ENCODE data around the gene TFPT.

Gene TFPT

DNA sequence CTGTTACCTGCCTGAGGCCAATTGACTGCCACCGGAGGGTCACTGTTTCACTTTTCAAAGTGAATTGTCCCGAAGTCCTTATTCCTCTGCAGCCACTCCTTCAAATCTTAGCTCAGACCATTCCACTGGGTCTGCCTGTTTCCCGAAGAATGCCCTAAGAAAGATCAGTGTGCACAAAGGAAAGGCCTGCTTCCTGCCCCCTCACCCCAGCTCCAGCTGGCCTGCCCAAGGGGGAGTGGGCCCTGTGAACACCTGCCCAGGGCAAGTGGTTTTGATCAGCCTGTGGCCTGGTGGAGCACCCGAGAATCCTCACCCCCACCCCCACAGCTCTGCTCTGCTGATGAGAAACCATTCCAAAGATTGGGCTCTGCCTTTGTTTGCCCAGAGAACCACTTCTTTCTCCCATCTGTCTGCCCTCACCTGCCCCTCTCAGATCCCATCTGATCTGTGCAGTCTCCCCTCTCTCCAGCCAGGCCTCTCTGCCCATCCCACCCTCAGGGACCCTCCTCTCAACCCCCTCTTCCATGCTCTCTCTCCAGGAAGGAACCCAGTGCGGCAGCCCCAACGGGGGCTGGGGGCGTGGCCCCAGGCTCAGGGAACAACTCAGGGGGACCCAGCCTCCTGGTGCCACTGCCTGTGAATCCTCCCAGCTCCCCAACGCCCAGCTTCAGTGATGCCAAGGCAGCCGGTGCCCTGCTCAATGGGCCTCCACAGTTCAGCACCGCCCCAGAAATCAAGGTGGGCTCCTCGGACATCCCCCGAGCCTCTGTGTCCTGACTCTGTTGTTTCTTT, 33.8 kb upstream of the TFPT start:
- in situ Hi-C loops (cut with HindIII; ENCODE audit: low sequenced_read_pairs): no loop called here

DNA sequence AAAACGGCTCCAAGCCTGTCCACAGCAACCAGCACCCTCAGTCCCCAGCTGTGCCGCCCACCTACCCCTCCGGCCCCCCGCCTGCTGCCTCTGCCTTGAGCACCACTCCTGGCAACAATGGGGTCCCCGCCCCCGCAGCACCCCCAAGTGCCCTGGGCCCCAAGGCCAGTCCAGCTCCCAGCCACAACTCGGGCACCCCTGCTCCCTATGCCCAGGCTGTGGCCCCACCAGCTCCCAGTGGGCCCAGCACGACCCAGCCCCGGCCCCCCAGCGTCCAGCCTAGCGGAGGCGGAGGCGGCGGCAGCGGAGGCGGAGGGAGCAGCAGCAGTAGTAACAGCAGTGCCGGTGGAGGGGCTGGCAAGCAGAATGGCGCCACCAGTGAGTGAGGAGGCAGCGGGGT, 32.7 kb upstream of the TFPT start:
- in situ Hi-C loops (cut with HindIII; ENCODE audit: low sequenced_read_pairs): no loop called here

GRCh38 chr19:54147676-54148075, 32.2 kb upstream of the TFPT start:
- in situ Hi-C loops (cut with HindIII; ENCODE audit: low sequenced_read_pairs): no loop called here

DNA sequence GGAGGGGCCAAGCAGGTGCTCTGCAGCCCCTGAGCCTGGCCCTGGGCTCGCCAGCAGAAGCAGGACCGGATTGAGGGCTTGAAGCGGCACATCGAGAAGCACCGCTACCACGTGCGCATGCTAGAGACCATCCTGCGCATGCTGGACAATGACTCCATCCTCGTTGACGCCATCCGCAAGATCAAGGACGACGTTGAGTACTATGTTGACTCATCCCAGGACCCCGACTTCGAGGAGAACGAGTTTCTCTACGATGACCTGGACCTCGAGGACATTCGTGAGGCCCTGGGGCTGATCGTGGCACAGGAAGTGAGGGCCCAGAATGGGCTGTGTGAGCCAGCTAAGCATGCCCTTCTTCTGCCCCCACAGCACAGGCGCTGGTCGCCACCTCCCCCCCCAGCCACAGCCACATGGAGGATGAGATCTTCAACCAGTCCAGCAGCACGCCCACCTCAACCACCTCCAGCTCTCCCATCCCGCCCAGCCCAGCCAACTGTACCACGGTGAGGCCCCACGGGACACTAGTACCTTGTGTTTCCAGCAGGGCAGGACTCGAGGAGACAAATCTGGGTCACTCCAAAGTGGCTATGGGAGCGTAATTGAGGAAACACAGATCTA, 30.2 kb upstream of the TFPT start:
- in situ Hi-C loops (cut with HindIII; ENCODE audit: low sequenced_read_pairs): no loop called here

DNA sequence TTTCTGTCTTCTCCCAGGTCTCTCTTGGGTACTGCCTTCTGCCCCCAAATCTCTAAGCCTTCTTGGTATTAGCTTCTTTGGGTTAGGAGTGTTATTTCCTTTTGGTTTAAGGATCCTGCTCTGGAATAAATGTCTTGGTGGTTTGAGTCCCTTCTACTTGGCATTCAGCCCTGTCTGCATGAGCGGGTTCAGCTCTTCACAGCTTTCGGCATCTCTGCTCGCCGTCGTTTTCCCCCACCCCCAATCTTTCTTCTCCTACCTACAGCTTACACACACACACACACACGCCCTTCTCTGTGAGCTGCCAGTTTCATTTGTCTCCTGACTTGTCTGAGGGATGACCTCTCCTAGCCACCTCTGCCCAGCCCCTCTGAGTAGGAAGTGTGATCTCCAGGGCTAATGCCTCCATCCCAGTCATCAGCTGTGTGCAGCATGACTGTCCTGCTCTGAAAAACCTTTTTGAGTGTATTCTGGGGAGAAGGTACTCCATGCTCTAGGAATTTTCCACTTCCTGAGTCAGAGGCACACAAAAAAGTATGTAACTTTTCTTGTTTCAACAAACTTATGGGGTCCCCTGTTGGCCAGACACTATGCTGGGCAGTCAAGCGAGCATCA, 26.8 kb upstream of the TFPT start:
- in situ Hi-C loops (cut with HindIII; ENCODE audit: low sequenced_read_pairs): no loop called here

DNA sequence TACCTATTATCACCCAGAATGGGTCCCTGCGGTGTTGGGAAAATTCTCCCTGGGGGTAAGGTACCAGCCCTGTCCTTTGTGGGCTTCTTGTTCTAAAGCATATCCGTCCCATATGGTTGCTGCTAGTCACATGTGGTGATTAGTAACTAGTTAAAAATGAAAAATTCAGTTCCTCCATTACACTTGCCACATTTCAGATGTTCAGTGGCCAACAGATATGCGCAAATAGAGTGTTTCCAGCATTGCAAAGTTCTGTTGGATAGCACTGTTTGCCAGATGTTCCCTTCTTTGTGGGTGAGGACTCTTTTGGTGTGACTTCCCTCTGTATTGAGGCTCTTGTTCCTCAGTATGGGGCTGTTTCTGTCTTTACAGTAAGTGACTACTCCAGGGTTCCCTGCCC, 25.9 kb upstream of the TFPT start:
- in situ Hi-C loops (cut with HindIII; ENCODE audit: low sequenced_read_pairs): no loop called here

DNA sequence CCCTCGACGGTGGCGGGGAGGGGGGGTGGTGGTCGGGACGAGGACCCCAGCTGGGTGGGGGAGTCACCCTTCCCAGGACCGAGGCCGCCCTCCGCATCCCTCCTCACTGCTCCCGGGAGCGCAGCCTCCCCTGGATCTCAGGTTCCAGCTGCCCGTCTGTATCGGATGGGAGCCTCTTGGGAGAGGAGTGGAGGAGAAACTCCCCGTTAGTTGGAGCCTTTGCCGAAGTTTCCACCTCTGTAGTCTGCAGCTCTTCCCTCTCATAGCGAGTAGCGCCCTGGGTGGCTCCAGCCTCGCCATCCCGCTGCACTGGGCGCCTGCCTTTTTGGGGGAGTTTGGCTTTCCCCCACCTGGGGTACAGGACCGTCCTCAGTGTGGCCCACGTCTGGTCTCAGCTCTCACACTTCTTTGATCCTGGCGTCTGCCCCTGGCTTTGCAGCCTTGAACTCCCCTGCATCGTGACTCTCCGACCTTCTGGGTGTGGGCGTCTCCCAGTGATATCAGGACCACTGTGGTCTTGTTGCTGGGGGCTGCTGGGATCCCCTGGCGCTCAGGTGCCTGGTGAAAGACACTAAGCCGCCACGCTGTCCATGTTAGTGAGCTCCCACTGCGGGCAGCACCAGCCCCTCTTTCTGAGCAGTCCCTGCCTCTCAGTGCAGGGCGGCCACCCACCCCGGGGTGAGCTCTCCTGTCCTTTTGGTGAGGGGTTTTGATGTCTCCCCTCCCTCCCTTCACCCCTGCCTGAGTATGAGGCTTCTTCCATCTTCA, 23.2 kb upstream of the TFPT start:
- in situ Hi-C loops (cut with HindIII; ENCODE audit: low sequenced_read_pairs): no loop called here

- in situ Hi-C loops (cut with HindIII; ENCODE audit: low sequenced_read_pairs): no loop called here
These were observed 22.4 kb upstream of the TFPT start, which contains the start of gene CNOT3 for GRCh38 chr19:54137699-54138488. CNOT3 (plus strand) TSS chr19:54137762; CDS start chr19:54142979, 5,217 bp downstream.

- in situ Hi-C loops (cut with HindIII; ENCODE audit: low sequenced_read_pairs): no loop called here
These were observed 21.6 kb upstream of the TFPT start for GRCh38 chr19:54136864-54137698.

DNA sequence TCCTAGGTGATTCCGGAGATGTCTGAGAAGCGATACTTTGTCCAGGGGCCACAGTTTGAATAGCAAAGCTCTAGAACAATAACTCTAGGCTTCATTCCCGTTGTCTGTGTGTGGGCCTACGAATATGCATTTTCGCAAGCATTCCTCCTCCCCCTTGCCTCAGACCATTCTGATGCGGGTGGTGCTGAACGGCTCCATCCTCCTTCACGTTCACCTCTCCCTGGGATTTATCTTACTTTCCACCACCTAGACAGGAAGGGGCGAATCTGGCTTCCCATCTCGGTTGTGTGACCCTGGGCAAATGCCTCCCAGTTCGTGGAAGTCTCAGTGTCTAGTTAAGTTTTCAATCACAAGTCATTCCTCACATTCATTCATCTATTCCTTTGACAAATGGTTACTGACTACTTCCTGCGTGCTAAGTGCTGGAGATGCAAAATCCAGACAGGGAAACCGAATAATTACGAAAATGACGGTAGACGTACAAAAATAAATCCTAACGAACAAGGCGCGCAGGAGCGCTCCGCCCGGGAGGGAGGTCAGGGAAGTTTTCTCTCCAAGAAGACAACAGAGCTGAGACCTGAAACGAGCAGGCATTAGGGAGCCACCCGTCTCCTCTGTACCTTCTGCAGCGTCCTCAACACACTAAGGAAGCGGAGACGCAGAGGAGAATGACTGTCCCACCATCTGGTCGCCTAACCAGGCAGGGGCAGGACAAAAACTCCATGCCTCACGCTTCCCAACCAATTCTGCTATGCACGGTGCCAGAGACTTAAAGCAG, 20.8 kb upstream of the TFPT start:
- in situ Hi-C loops (cut with HindIII; ENCODE audit: low sequenced_read_pairs): no loop called here

DNA sequence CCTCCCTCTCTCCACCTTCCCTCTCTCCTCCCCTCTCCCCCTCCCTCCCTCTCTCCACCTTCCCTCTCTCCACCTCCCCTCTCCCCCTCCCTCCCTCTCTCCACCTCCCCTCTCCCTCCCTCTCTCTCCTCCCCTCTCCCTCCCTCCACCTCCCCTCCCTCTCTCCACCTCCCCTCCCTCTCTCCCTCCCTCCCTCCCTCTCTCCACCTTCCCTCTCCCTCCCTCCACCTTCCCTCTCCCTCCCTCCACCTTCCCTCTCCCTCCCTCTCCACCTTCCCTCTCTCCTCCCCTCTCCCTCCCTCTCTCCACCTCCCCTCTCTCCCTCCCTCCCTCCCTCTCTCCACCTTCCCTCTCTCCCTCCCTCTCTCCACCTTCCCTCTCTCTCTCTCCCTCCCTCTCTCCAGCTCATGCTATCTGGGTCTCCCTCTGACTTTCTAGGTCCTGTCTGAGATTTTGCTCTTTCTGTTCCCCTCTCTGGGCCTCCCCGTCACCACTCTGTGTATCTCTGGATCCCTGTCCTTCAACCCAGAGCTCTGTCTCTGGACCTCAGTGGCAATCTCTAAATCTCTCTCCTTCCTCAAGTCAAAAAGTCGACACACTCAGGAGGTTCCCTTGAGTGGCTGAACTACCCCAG, 18.6 kb upstream of the TFPT start:
- in situ Hi-C loops (cut with HindIII; ENCODE audit: low sequenced_read_pairs): no loop called here

DNA sequence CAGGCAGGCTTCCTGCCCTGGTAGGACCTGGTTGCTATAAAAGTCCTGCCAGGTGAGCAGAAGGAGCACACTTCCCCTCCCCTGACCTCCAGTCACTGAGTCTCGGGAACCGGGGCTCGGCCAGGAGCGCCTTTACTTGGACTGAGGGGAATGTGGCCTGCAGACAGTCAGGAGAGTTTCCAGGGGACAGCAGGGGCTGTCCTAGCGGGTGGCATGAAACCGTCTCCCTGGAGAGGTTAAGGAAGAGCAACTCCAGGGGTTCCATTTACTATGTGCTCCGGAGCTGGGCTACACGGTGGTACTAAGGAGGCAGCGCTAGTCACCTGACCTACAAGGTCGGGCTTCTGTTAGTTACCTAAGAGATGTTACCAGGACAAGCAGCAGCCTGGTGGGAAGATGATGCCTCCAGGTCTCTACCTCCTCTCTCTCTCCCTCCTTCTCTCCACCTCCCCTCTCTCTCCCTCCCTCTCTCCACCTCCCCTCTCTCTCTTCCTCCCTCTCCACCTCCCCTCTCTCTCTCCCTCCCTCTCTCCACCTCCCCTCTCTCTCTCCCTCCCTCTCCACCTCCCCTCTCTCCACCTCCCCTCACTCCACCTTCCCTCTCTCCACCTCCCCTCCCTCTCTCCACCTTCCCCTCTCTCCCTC, 18.0 kb upstream of the TFPT start:
- in situ Hi-C loops (cut with HindIII; ENCODE audit: low sequenced_read_pairs): no loop called here

DNA sequence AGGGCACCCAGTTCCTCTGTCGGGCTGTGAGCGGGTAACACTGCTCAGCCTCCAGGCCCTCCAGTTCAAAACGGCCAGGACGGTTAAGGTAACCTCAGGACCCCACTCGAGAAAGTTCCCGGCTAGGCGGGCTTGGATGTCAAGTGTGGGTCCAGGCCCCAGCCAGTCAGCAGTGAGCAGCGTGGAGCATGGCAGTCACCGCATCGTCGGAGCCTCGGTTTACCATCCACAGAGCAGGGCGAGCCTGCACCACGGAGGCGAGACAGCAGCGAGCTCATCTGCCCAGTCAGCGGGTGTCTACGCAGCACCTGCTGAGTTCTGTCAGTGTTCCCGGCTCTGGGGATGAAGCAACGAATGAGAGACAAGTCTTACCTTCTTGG, 14.2 kb upstream of the TFPT start:
- in situ Hi-C loops (cut with HindIII; ENCODE audit: low sequenced_read_pairs): no loop called here

GRCh38 chr19:54128796-54129616, 13.5 kb upstream of the TFPT start:
- in situ Hi-C loops (cut with HindIII; ENCODE audit: low sequenced_read_pairs): no loop called here

DNA sequence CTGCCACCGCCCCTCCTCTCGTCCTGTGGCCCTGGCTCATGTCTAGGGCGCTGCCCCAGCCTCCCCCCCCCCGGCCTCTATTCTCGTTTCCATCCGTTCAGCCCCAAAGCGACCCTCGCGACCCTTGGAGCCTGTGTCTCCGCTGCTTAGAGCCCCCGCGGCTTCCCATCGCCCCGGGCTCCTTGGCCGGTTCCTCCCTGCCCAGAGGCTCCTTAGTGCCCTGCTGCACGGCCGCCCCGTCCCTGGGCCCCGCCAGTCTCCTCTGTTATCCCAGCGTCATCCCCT, 12.9 kb upstream of the TFPT start:
- in situ Hi-C loops (cut with HindIII; ENCODE audit: low sequenced_read_pairs): no loop called here

- in situ Hi-C loops (cut with HindIII; ENCODE audit: low sequenced_read_pairs): no loop called here
These were observed 12.4 kb upstream of the TFPT start for GRCh38 chr19:54127688-54128440.

DNA sequence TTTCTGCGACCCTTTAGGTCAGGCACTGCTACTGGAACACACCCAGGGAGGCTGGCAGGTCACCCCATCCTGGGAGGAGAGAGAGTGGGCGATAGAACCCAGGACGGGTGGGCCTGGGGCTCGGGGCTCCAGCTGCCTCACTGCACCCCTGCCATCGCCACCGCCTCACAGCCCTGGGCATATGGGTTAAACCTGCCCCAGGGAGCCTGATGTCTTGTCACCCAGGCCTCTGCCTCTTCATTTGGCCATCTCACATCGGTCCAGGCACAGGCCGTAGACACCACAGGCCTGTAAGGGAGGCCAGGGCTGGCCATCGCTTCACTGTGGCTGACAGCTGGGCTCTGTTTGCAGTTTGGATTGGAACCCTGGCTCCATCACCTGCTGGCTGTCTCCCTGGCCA, 10.3 kb upstream of the TFPT start:
- in situ Hi-C loops (cut with HindIII; ENCODE audit: low sequenced_read_pairs): no loop called here

Data from DLD1 (cell line).